ENCODE data around the gene ACLY. TPM values are rescaled to one million over a fixed set of nuclear protein-coding genes. Genes with fewer than 3 reads are reported as not detected.
"Not testable (repeated sequence)": the region's sequence is repeated elsewhere in the genome, so short reads cannot be mapped to it uniquely, and the experiment has no call there.

The ACLY gene
- total RNA-seq, 1 experiment from 2014 or later = 173 TPM

DNA sequence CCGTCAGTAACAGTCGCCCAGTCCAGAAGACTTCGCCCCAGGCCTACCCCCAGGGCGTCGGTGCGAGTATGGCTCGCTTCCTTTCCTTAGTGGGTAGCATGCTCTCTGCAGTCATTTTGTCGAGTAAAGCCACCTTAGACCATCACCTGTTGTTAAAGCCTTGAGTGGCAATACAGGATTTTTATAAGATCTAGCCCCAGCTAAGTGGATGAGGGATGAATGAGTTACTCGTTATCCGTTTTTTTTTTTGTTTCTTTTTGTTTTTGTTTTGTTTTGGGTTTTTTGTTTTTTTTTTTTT lies 53.2 kb downstream of the ACLY start:
- no peak overlapping the region for H3K27ac ChIP-seq (ENCODE audit: low read length)
- no peak overlapping the region for H2AFZ ChIP-seq (ENCODE audit: low read length)
- no peak for DNase-seq
- no peaks in the 10 kb centered on the region for H3K9me3 ChIP-seq (ENCODE audit: low read length)
- H3K36me3 ChIP-seq (ENCODE audit: insufficient read depth, low read length) = peaks cover 18% of the 10 kb centered on the region
- no peaks in the 10 kb centered on the region for H3K27me3 ChIP-seq (ENCODE audit: low read length)
- H3K79me2 ChIP-seq (ENCODE audit: low read length) = peaks cover 44% of the 10 kb centered on the region
- peaks cover 13% of the 10 kb centered on the region; the same call in 1 of the 2 replicates for H4K20me1 ChIP-seq (ENCODE audit: insufficient read depth, low read depth, low read length)
- no peak overlapping the region; the same call in 1 of the 2 replicates for H3K4me3 ChIP-seq (ENCODE audit: low read length)
- peak overlapping the region; percentile 49 for H3K9ac ChIP-seq (ENCODE audit: low read length)
- peak overlapping the region; percentile 87 for H3K4me2 ChIP-seq (ENCODE audit: low read depth, low read length, poor library complexity, severe bottlenecking)
- peaks cover 31% of the 10 kb centered on the region for H3K4me1 ChIP-seq (ENCODE audit: low read length)
- H3K9me2 ChIP-seq (replicated peaks; ENCODE audit: insufficient read depth, low read length) = no peaks in the 10 kb centered on the region

DNA sequence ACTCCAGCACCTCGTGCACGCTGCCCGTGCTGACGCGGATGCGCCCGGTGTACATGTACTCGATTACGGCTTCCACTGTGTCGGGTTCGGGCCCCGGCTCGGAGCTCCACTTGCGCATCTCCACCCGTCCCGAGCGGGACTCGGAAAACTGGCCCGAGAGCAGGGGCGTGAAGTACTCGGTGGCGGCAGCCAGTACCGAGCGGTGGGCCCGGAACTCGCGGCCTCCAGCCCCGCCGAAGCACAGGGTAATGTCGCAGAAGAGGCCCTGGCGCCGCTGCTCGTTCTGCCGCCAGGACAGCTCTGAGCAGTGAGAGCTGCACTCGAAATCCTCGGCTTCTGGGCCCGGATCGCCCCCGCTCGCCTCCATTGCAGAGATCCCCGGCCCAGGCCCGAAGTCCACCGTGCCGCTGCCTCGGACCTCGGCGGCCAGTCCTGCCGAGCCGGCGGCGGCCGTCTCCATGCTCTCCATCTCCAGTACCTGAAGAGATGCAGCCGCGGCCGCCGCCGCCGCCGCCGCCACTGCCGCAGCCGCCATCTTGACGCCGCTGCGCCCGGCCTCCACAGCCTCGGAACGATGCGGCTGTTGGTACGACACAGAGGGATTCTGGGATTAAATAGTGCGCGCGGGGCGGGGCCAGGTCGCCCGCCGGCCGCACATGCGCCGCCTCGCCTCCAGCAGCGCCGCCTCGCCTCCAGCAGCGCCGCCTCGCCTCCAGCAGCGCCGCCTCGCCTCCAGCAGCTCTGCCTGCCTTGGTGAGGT lies 53.7 kb downstream of the ACLY start, which contains the start of gene KLHL11:
TSS of gene KLHL11 (minus strand) at position 588 of the 760 bp plus-strand sequence. CDS start at position 535, 53 bp downstream.
- Histone ChIP-seq H3K79me2 (ENCODE audit: low read length) (peaks cover 49% of the 10 kb centered on the region), H3K4me2 (ENCODE audit: low read depth, low read length, poor library complexity, severe bottlenecking) (peak within 1 kb of the TSS; percentile 87), H3K4me3 (ENCODE audit: low read length) (peak within 1 kb of the TSS; percentile 90), H3K9me2 (replicated peaks; ENCODE audit: insufficient read depth, low read length) (no peaks in the 10 kb centered on the region), H3K9me3 (ENCODE audit: low read length) (no peaks in the 10 kb centered on the region), H3K27me3 (ENCODE audit: low read length) (no peaks in the 10 kb centered on the region), H3K4me1 (ENCODE audit: low read length) (peaks cover 31% of the 10 kb centered on the region), H2AFZ (ENCODE audit: low read length) (peak within 1 kb of the TSS; percentile 51; the same call in 1 of the 2 replicates), H3K36me3 (ENCODE audit: insufficient read depth, low read length) (peaks cover 15% of the 10 kb centered on the region), H3K27ac (ENCODE audit: low read length) (peak within 1 kb of the TSS; percentile 56), H4K20me1 (ENCODE audit: insufficient read depth, low read depth, low read length) (peaks cover 13% of the 10 kb centered on the region; the same call in 1 of the 2 replicates), H3K9ac (ENCODE audit: low read length) (peak within 1 kb of the TSS; percentile 93)
- DNase-seq = peak; percentile 96

GRCh38 chr17:41864498-41864835 lies 54.3 kb downstream of the ACLY start:
- Histone ChIP-seq H3K4me3 (ENCODE audit: low read length) (peak overlapping the region; percentile 90), H2AFZ (ENCODE audit: low read length) (peak overlapping the region; percentile 51; the same call in 1 of the 2 replicates), H3K9me2 (replicated peaks; ENCODE audit: insufficient read depth, low read length) (no peaks in the 10 kb centered on the region), H3K27me3 (ENCODE audit: low read length) (no peaks in the 10 kb centered on the region), H3K4me1 (ENCODE audit: low read length) (peaks cover 31% of the 10 kb centered on the region), H3K79me2 (ENCODE audit: low read length) (peaks cover 54% of the 10 kb centered on the region), H3K36me3 (ENCODE audit: insufficient read depth, low read length) (peaks cover 11% of the 10 kb centered on the region), H3K9me3 (ENCODE audit: low read length) (no peaks in the 10 kb centered on the region), H3K9ac (ENCODE audit: low read length) (peak overlapping the region; percentile 93), H3K4me2 (ENCODE audit: low read depth, low read length, poor library complexity, severe bottlenecking) (peak overlapping the region; percentile 87), H4K20me1 (ENCODE audit: insufficient read depth, low read depth, low read length) (peaks cover 13% of the 10 kb centered on the region; the same call in 1 of the 2 replicates), H3K27ac (ENCODE audit: low read length) (peak overlapping the region; percentile 56; the same call in 1 of the 2 replicates)
- DNase-seq = no peak

DNA sequence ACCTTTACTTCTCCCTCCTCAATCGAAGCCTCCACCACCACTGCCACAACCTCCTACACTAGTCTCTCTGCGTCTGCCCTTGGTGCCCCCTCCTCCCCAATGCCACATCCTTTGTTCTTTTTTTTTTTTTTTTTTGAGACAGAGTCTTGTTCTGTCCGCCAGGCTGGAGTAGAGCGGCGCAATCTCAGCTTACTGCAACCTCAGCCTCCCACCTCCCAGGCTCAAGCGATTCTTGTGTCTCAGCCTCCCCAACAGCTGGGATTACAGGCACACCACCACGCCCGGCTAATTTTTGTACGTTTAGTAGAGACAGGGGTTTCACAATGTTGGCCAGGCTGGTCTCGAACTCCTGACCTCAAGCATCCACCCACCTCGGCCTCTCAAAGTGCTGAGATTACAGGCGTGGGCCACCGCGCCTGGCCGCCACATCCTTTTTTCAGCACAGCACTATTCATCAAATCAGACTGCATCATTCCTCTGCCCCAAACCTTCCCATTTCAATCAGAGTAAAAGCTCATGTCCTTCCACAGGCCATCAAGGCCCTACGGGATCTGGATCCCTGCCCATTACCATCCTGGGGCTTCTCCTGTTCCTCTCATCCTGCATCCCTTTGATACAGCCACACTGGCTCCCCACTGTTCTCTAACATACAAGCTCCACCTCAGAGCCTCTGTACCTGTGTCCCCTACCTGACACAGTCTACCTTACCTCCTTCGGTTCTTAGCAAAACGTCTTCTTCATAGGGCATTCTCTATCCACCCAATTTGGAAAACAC lies 55.5 kb downstream of the ACLY start:
- peak overlapping the region; percentile 87 for H3K4me2 ChIP-seq (ENCODE audit: low read depth, low read length, poor library complexity, severe bottlenecking)
- peak overlapping the region; percentile 93 for H3K9ac ChIP-seq (ENCODE audit: low read length)
- peaks cover 65% of the 10 kb centered on the region for H3K79me2 ChIP-seq (ENCODE audit: low read length)
- peaks cover 31% of the 10 kb centered on the region for H3K4me1 ChIP-seq (ENCODE audit: low read length)
- no peak overlapping the region for H2AFZ ChIP-seq (ENCODE audit: low read length)
- peaks cover 4% of the 10 kb centered on the region for H3K36me3 ChIP-seq (ENCODE audit: insufficient read depth, low read length)
- no peaks in the 10 kb centered on the region for H3K9me3 ChIP-seq (ENCODE audit: low read length)
- H4K20me1 ChIP-seq (ENCODE audit: insufficient read depth, low read depth, low read length) = peaks cover 16% of the 10 kb centered on the region; the same call in 1 of the 2 replicates
- DNase-seq = no peak
- no peaks in the 10 kb centered on the region for H3K9me2 ChIP-seq (replicated peaks; ENCODE audit: insufficient read depth, low read length)
- no peaks in the 10 kb centered on the region for H3K27me3 ChIP-seq (ENCODE audit: low read length)
- peak overlapping the region; percentile 90 for H3K4me3 ChIP-seq (ENCODE audit: low read length)
- no peak overlapping the region for H3K27ac ChIP-seq (ENCODE audit: low read length)

DNA sequence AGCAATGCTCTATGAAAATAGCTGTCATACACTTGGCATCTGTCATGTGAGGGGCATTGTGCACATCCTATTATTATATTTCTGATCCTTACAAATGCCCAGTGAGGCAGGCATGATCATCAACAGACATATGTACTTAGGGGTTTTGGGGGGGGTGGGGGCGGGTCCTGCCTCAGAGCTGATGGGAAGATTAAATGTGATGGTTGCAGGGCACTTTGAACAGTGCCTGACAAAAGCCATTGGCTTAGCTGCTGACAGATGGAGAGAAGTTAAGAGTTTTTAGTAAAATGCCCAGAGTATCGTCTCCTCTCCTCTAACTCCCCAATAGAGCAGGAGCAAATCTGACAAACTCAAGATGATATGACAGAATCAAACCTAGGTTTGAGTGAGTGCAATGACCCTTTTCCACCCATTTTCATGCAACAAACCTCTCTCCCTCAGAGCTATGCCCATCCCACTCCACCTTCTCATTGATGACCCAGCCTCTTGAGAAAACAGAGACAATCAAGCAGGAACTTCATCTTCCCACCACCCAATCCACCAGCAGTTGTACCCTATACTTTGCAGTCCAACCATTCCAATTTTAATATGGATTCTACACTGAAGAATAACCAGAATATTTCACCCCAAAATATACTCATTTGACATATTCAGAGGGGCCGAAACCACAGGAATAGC lies 58.4 kb downstream of the ACLY start:
- peaks cover 16% of the 10 kb centered on the region; the same call in 1 of the 2 replicates for H4K20me1 ChIP-seq (ENCODE audit: insufficient read depth, low read depth, low read length)
- H3K4me1 ChIP-seq (ENCODE audit: low read length) = peaks cover 17% of the 10 kb centered on the region
- H3K79me2 ChIP-seq (ENCODE audit: low read length) = peaks cover 83% of the 10 kb centered on the region
- H3K27ac ChIP-seq (ENCODE audit: low read length) = no peak overlapping the region
- H3K36me3 ChIP-seq (ENCODE audit: insufficient read depth, low read length) = no peaks in the 10 kb centered on the region
- H3K9me3 ChIP-seq (ENCODE audit: low read length) = no peaks in the 10 kb centered on the region
- H3K9ac ChIP-seq (ENCODE audit: low read length) = no peak overlapping the region
- H3K27me3 ChIP-seq (ENCODE audit: low read length) = no peaks in the 10 kb centered on the region
- no peak overlapping the region for H3K4me2 ChIP-seq (ENCODE audit: low read depth, low read length, poor library complexity, severe bottlenecking)
- H3K4me3 ChIP-seq (ENCODE audit: low read length) = no peak overlapping the region
- no peaks in the 10 kb centered on the region for H3K9me2 ChIP-seq (replicated peaks; ENCODE audit: insufficient read depth, low read length)
- H2AFZ ChIP-seq (ENCODE audit: low read length) = no peak overlapping the region
- DNase-seq = no peak

- H3K36me3 ChIP-seq (ENCODE audit: insufficient read depth, low read length) = peaks cover 33% of the 10 kb centered on the region
- H3K27ac ChIP-seq (ENCODE audit: low read length); H3K4me2 ChIP-seq (ENCODE audit: low read depth, low read length, poor library complexity, severe bottlenecking); H3K4me3 ChIP-seq (ENCODE audit: low read length); DNase-seq; H3K9me3 ChIP-seq (ENCODE audit: low read length); H3K9ac ChIP-seq (ENCODE audit: low read length); H3K9me2 ChIP-seq (replicated peaks; ENCODE audit: insufficient read depth, low read length); H3K27me3 ChIP-seq (ENCODE audit: low read length); H2AFZ ChIP-seq (ENCODE audit: low read length): not testable (repeated sequence)
- peaks cover 32% of the 10 kb centered on the region for H3K4me1 ChIP-seq (ENCODE audit: low read length)
- H4K20me1 ChIP-seq (ENCODE audit: insufficient read depth, low read depth, low read length) = peaks cover 63% of the 10 kb centered on the region
- peaks cover 69% of the 10 kb centered on the region for H3K79me2 ChIP-seq (ENCODE audit: low read length)
Measured at GRCh38 chr17:41851382-41851781, 67.4 kb downstream of the ACLY start.

DNA sequence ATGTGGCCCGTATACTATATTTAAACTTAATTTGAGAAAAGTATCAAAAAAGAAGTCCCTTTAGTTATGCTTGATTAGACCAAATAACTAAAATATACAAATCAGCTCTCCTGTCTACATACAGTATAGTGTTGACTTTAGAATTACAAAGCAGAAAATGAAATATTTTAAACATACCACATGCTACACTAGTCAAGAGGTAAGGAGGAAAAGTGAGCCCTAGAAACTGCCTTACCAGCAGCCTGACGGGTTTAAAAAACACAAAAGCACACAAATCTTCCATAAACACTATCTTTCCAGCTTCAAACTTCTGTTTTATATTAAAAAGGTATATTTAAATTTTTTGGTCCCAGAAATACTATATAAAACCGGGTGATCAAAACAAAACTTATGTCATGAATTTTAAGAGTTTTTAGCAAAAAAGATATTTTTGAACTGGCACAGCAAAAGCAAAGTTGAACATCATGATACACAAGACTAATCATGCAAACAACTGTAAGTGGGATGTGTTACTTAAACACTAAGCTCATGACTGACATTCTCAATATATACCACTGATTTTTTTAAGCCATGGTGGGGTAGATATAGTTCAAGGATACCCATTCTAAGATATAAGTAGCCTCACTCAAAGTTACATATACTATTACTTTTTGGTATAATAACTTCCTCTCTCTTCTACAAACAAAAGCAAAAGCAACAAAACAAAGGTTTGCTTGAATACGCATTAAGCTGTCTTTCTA lies 69.3 kb downstream of the ACLY start:
- Histone ChIP-seq H3K4me2 (ENCODE audit: low read depth, low read length, poor library complexity, severe bottlenecking) (peak overlapping the region; percentile 53), H4K20me1 (ENCODE audit: insufficient read depth, low read depth, low read length) (peaks cover 59% of the 10 kb centered on the region), H3K79me2 (ENCODE audit: low read length) (peaks cover 58% of the 10 kb centered on the region), H3K4me1 (ENCODE audit: low read length) (peaks cover 32% of the 10 kb centered on the region), H3K27ac (ENCODE audit: low read length) (no peak overlapping the region), H2AFZ (ENCODE audit: low read length) (no peak overlapping the region), H3K36me3 (ENCODE audit: insufficient read depth, low read length) (peaks cover 28% of the 10 kb centered on the region), H3K9me3 (ENCODE audit: low read length) (no peaks in the 10 kb centered on the region), H3K9ac (ENCODE audit: low read length) (0 out of 2 replicates have a peak overlapping the region, but pooled peaks have one; percentile 26), H3K9me2 (replicated peaks; ENCODE audit: insufficient read depth, low read length) (no peaks in the 10 kb centered on the region), H3K27me3 (ENCODE audit: low read length) (no peaks in the 10 kb centered on the region), H3K4me3 (ENCODE audit: low read length) (no peak overlapping the region)
- DNase-seq = no peak
